Suprapubic skin (tissue), 4 donors: ENCODE results near the gene FGF7. TPM values are rescaled to one million over a fixed set of nuclear protein-coding genes. Genes with fewer than 3 reads are reported as not detected.
"Not testable (repeated sequence)": the region's sequence is repeated elsewhere in the genome, so short reads cannot be mapped to it uniquely, and the experiment has no call there.

Experiments used
- DNase-seq, 2 donors: peaks; one replicate each; pipeline ENCODE4 v3.0.0-alpha.2; 2019; ENCODE audit warnings: low spot score in 2 of 2
- H3K27ac ChIP-seq: fragments of 200-600 bp; sonication (generic); one replicate; pipeline ENCODE4 v1.5.1; 2019
- H3K27me3 ChIP-seq: fragments of 200-600 bp; sonication (generic); one replicate; pipeline ENCODE4 v1.5.1; 2019
- H3K36me3 ChIP-seq: fragments of 200-600 bp; sonication (generic); one replicate; pipeline ENCODE4 v1.5.1; 2019
- H3K4me1 ChIP-seq: fragments of 200-600 bp; sonication (generic); one replicate; pipeline ENCODE4 v1.5.1; 2019
- H3K4me3 ChIP-seq: fragments of 200-600 bp; sonication (generic); one replicate; pipeline ENCODE4 v1.5.1; 2019; ENCODE audit warnings: mild to moderate bottlenecking
- H3K9me3 ChIP-seq: fragments of 200-600 bp; sonication (generic); one replicate; pipeline ENCODE4 v1.5.1; 2019
- EP300 ChIP-seq: sonication (generic); formaldehyde crosslinking; IDR thresholded peaks from one replicate; pipeline ENCODE4 v1.6.1; 2017; ENCODE audit warnings: antibody characterized with exemption
- POLR2A ChIP-seq, 2 donors: fragments of 450-650 bp; IDR thresholded peaks; one replicate each; pipeline ENCODE4 v1.6.1; 2017; ENCODE audit warnings: antibody characterized with exemption in 2 of 2, mild to moderate bottlenecking in 2 of 2, moderate library complexity in 2 of 2
- POLR2AphosphoS5 ChIP-seq, 3 donors: sonication (generic); formaldehyde crosslinking; IDR thresholded peaks; one replicate each; pipeline ENCODE4 v1.6.1; 2017; ENCODE audit warnings: antibody characterized with exemption in 3 of 3
- WGBS: methylation state at CpG from one replicate; pipeline ENCODE4 v1.1.5; 2018; 5-methylcytosine and 5-hydroxymethylcytosine counted together
- total RNA-seq, 4 donors: library from RNA; depleted of rRNA; stranded (reverse); fragments of >200 nt; gene quantifications; one replicate each; pipeline ENCODE4 v1.1.0, GENCODE V29; 2016
- TF ChIP-seq, protein P1 (sequence below), 2 donors: fragments of 200-600 bp in 1 of 2; fragments of 450-650 bp in 1 of 2; sonication (generic) in 1 of 2; IDR thresholded peaks; one replicate each; pipeline ENCODE4 v1.5.1; 2016 to 2019; ENCODE audit warnings: antibody characterized with exemption in 2 of 2, mild to moderate bottlenecking in 1 of 2, moderate library complexity in 1 of 2

Gene FGF7
- total RNA-seq, 4 donors from 2014 or later: 5.5 to 24.1 (median 12.6) TPM

DNA sequence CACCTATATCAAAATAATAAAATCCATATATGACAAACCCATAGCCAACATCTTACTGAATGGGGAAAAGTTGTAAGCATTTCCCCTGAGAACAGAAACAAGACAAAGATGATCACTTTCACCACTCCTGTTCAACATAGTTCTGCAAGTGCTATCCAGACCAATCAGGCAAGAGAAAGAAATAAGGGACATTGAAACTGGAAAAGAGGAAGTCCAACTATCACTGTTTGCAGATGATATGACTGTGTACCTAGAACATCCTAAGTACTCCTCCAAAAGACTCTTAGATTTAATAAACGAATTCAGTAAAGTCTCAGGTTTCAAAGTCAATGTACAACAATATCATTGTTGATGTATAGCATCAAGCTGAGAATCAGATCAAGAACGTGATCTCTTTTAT, 35.6 kb upstream of the FGF7 start:
- 88% methylated on average over 2 of the region's 2 CpGs for WGBS
- TF ChIP-seq, protein P1, sequence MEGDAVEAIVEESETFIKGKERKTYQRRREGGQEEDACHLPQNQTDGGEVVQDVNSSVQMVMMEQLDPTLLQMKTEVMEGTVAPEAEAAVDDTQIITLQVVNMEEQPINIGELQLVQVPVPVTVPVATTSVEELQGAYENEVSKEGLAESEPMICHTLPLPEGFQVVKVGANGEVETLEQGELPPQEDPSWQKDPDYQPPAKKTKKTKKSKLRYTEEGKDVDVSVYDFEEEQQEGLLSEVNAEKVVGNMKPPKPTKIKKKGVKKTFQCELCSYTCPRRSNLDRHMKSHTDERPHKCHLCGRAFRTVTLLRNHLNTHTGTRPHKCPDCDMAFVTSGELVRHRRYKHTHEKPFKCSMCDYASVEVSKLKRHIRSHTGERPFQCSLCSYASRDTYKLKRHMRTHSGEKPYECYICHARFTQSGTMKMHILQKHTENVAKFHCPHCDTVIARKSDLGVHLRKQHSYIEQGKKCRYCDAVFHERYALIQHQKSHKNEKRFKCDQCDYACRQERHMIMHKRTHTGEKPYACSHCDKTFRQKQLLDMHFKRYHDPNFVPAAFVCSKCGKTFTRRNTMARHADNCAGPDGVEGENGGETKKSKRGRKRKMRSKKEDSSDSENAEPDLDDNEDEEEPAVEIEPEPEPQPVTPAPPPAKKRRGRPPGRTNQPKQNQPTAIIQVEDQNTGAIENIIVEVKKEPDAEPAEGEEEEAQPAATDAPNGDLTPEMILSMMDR (IDR thresholded peaks at IDR 0.05): no peak
- TF ChIP-seq POLR2AphosphoS5 (IDR thresholded peaks at IDR 0.05): no peak
- TF ChIP-seq POLR2A (IDR thresholded peaks at IDR 0.05): no peak
- TF ChIP-seq EP300: no peak
- no peaks in the 10 kb centered on the region for H3K27me3 ChIP-seq
- no peaks in the 10 kb centered on the region for H3K9me3 ChIP-seq
- H3K4me3 ChIP-seq: no peak overlapping the region
- H3K27ac ChIP-seq: no peak overlapping the region
- no peaks in the 10 kb centered on the region for H3K4me1 ChIP-seq
- DNase-seq: no peak
- no peaks in the 10 kb centered on the region for H3K36me3 ChIP-seq

DNA sequence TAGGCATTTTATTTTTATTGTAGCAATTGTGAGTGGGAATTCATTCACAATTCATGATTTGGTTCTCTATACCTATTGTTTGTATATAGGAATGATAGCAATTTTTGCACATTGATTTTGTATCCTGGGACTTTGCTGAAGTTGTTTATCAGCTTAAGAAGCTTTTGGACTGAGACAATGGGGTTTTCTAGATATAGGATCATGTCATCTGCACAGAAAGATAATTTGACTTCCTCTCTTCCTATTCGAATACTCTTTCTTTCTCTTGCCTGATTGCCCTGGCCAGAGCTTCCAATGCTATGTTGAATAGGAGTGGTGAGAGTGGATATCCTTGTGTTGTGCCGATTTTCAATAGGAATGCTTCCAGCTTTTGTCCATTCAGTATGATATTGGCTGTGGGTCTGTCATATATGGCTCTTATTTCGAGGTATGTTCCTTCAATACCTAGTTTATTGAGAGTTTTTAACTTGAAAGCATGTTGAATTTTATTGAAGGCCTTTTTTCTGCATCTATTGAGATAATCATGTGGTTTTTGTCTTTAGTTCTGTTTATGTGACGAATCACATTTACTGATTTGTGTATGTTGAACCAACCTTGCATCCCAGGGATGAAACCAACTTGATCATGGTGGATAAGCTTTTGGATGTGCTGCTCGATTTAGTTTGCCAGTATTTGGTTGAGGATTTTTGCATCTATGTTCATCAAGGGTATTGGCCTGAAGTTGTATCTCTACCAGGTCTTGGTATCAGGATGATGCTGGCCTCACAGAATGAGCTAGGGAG, 20.3 kb upstream of the FGF7 start:
- H3K27ac ChIP-seq, H3K4me3 ChIP-seq, H3K4me1 ChIP-seq, H3K36me3 ChIP-seq, H3K9me3 ChIP-seq, H3K27me3 ChIP-seq, DNase-seq: not testable (repeated sequence)
- WGBS: 87% methylated on average over 5 of the region's 5 CpGs

DNA sequence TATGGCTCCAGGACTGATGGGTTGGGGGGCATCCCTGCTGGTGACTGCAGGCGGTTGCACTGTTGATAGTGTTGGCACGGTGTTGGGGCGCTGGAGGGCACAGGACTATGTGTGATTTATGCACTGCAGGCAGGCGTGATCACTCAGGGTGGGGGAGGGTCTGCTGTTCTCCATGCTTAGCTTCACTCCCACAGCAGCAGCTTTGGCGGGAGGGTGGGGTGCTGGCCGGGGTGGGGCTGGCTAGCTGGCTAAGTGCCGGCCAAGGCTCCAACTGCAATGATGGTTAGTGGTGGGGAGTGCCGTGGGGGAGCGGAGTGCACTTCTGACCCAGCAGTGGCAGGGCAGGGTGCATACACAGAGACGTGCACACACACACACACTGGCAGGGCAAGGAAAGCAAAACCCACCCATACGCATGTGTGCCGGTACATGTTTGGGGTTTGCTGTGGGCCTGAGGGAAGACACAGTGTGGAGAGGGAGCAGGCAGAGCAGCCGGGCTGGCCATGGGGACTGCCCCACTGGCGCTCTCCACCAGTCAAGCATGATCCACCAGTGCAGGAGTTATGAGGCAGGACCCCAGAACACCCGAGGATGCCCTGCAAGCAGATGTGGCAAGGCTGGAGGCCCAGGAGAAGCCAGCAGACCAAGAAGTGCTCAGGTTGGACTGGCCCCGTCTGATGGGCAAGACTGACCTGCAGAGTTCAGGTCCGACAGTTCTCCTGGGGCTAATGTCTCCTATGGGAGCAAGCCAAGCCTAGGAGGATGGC, 16.5 kb upstream of the FGF7 start:
- Histone ChIP-seq H3K36me3 (no peaks in the 10 kb centered on the region), H3K4me3 (no peak overlapping the region), H3K9me3 (no peaks in the 10 kb centered on the region), H3K4me1 (no peaks in the 10 kb centered on the region), H3K27me3 (no peaks in the 10 kb centered on the region), H3K27ac (no peak overlapping the region)
- 92% methylated on average over 6 of the region's 17 CpGs for WGBS
- DNase-seq: no peak
- no peak for TF ChIP-seq POLR2A (IDR thresholded peaks at IDR 0.05)
- TF ChIP-seq, protein P1 (IDR thresholded peaks at IDR 0.05): no peak
- TF ChIP-seq EP300: no peak
- no peak for TF ChIP-seq POLR2AphosphoS5 (IDR thresholded peaks at IDR 0.05)

DNA sequence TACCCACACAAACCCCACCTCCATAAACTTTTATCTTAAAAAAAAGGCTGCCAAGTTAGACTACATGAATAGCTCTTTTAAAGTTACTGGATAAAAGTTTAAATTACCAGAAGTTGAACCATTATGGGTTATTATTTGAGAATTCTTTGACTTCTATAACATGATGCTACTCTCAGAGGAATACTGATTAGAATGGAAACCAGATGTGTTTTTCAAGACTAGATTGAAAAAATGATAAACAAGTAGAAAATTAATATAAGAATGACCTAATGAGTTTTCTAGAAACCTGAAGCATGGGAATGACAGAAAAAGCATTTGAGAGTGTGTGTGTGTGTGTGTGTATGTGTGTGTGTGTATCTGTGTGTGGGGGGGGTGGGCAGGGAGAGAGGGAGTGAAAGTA, 12.4 kb upstream of the FGF7 start:
- Histone ChIP-seq H3K27me3 (no peaks in the 10 kb centered on the region), H3K36me3 (no peaks in the 10 kb centered on the region), H3K9me3 (no peaks in the 10 kb centered on the region), H3K4me3 (no peak overlapping the region), H3K4me1 (no peaks in the 10 kb centered on the region), H3K27ac (no peak overlapping the region)
- DNase-seq: no peak
- TF ChIP-seq POLR2A (IDR thresholded peaks at IDR 0.05) (no peak), POLR2AphosphoS5 (IDR thresholded peaks at IDR 0.05) (no peak), EP300 (no peak)
- TF ChIP-seq, protein P1 (IDR thresholded peaks at IDR 0.05): no peak

DNA sequence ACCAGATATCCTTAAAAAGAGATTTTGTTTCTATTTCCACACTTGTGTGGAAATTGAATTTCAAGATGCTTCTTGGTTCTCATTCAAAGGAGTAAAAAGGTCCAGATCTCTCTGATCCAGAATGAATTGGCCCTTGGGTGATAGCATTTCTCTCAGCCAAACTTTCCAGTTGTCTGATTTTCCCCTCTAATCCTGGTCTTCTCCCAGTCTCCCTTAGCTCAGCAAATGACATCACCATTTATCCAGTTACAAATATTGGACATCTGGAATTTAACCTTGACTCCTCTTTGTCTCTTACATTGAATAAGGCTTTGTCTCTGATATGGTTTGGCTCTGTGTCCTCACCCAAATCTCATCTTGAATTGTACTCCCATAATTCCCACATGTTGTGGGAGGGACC, 10.2 kb upstream of the FGF7 start:
- Histone ChIP-seq H3K27me3 (no peaks in the 10 kb centered on the region), H3K4me1 (no peaks in the 10 kb centered on the region), H3K27ac (no peak overlapping the region), H3K4me3 (no peak overlapping the region), H3K36me3 (no peaks in the 10 kb centered on the region), H3K9me3 (no peaks in the 10 kb centered on the region)
- no peak for TF ChIP-seq POLR2AphosphoS5 (IDR thresholded peaks at IDR 0.05)
- TF ChIP-seq, protein P1 (IDR thresholded peaks at IDR 0.05): no peak
- no peak for TF ChIP-seq POLR2A (IDR thresholded peaks at IDR 0.05)
- no peak for TF ChIP-seq EP300
- no peak for DNase-seq
